ENCODE data around the gene KRT28. TPM values are rescaled to one million over a fixed set of nuclear protein-coding genes. Genes with fewer than 3 reads are reported as not detected.

KRT28 gene
- total and polyA plus RNA-seq, 4 donors = not detected

- 79 to 80% methylated on average over 27 of the region's 27 CpGs for WGBS, 2 donors
- no peak for DNase-seq
- Histone ChIP-seq H3K27ac (ENCODE audit: low read depth in 1 of 2, low read length in 1 of 2) (no peak overlapping the region), H3K9ac (ENCODE audit: insufficient read depth in 1 of 2, low read length in 2 of 2) (no peak overlapping the region), H3K4me3 (no peak overlapping the region), H3K9me3 (ENCODE audit: control insufficient read depth in 4 of 4, insufficient read depth in 3 of 4, low read length in 3 of 4) (no peaks in the 10 kb centered on the region), H3K27me3 (ENCODE audit: control insufficient read depth in 3 of 3, insufficient read depth in 3 of 3, low read length in 2 of 3) (peaks cover 0 to 24% (median 18%) of the 10 kb centered on the region in 3 donors), H3K4me1 (ENCODE audit: control insufficient read depth in 5 of 5, insufficient read depth in 5 of 5, low read length in 5 of 5) (peaks cover 0 to 4% (median 0%) of the 10 kb centered on the region in 5 donors), H3K36me3 (ENCODE audit: control insufficient read depth in 4 of 4, insufficient read depth in 4 of 4, low read length in 4 of 4) (no peaks in the 10 kb centered on the region)
- ATAC-seq (ENCODE audit: insufficient read depth, low FRiP score) = no peak
- TF ChIP-seq CTCF (IDR thresholded peaks at IDR 0.05; ENCODE audit: control extremely low read depth, extremely low read depth) = no peak
Observed at GRCh38 chr17:40796846-40797245, 2.9 kb downstream of the KRT28 start.

DNA sequence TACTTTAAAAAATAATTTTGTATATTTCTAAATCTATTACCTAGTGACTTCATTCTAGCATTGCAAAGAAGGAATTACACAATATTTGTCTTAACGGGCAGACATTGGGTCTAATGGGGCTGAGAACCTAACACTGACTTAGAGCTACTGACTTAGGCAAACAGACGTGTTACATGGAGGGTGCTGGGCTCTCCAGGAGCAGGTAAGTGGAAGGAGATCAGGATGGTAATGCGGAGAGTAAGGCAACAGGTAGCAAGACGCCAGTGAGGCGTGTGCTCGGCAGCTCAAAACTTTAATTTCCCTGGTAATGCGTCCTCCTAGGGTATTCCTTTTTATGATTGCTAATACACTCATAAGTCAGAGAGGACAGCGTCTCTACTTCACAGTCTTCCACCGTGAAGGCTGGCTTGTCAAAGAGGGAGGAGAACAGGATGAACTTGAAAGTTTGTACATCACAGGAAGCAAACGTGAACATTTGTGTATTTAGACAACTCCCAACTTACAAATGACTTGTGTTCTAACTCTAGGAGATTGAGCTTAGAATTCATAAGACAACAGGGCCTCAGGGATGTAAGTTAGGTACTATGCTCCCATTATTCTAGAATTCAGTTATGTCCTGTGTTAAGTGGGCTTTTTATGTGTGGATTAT lies 4.6 kb downstream of the KRT28 start:
- H3K27me3 ChIP-seq (ENCODE audit: control insufficient read depth in 3 of 3, insufficient read depth in 3 of 3, low read length in 2 of 3) = peaks cover 0 to 9% (median 7%) of the 10 kb centered on the region in 3 donors
- no peaks in the 10 kb centered on the region for H3K36me3 ChIP-seq (ENCODE audit: control insufficient read depth in 4 of 4, insufficient read depth in 4 of 4, low read length in 4 of 4)
- no peak overlapping the region for H3K4me3 ChIP-seq
- no peak overlapping the region for H3K27ac ChIP-seq (ENCODE audit: low read depth in 1 of 2, low read length in 1 of 2)
- TF ChIP-seq CTCF (IDR thresholded peaks at IDR 0.05; ENCODE audit: control extremely low read depth, extremely low read depth) = no peak
- 60 to 72% methylated on average over 10 of the region's 10 CpGs for WGBS, 2 donors
- H3K4me1 ChIP-seq (ENCODE audit: control insufficient read depth in 5 of 5, insufficient read depth in 5 of 5, low read length in 5 of 5) = peaks cover 0 to 19% (median 0%) of the 10 kb centered on the region in 5 donors
- ATAC-seq (ENCODE audit: insufficient read depth, low FRiP score) = no peak
- no peaks in the 10 kb centered on the region for H3K9me3 ChIP-seq (ENCODE audit: control insufficient read depth in 4 of 4, insufficient read depth in 3 of 4, low read length in 3 of 4)
- no peak overlapping the region for H3K9ac ChIP-seq (ENCODE audit: insufficient read depth in 1 of 2, low read length in 2 of 2)
- DNase-seq = no peak

DNA sequence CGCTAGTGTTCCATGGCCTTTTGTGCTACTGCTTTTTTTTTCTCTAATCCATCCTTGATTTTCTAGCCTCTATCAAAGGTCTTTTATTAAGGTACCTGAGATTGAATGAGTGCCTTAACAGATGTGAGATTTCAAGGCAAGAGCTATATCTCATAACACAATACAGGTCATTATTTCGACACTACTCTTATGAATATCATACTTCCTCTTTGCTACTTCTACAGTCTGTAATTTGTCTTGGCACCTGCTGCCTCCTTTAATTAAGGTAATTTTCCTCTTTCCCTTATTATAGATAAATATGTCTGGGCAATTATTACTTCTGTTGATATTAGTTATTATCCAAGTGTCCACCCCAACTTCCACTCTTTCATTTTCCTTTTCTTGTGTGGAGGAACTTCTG lies 5.3 kb downstream of the KRT28 start:
- Histone ChIP-seq H3K36me3 (ENCODE audit: control insufficient read depth in 4 of 4, insufficient read depth in 4 of 4, low read length in 4 of 4) (no peaks in the 10 kb centered on the region), H3K27me3 (ENCODE audit: control insufficient read depth in 3 of 3, insufficient read depth in 3 of 3, low read length in 2 of 3) (peaks cover 0 to 7% (median under 1%) of the 10 kb centered on the region in 3 donors), H3K4me1 (ENCODE audit: control insufficient read depth in 5 of 5, insufficient read depth in 5 of 5, low read length in 5 of 5) (peaks cover 0 to 19% (median 0%) of the 10 kb centered on the region in 5 donors), H3K27ac (ENCODE audit: low read depth in 1 of 2, low read length in 1 of 2) (no peak overlapping the region), H3K4me3 (no peak overlapping the region), H3K9ac (ENCODE audit: insufficient read depth in 1 of 2, low read length in 2 of 2) (no peak overlapping the region), H3K9me3 (ENCODE audit: control insufficient read depth in 4 of 4, insufficient read depth in 3 of 4, low read length in 3 of 4) (no peaks in the 10 kb centered on the region)
- ATAC-seq (ENCODE audit: insufficient read depth, low FRiP score) (no peak), DNase-seq (no peak)
- 74 to 78% methylated on average over 2 of the region's 2 CpGs for WGBS, 2 donors
- no peak for TF ChIP-seq CTCF (IDR thresholded peaks at IDR 0.05; ENCODE audit: control extremely low read depth, extremely low read depth)

Measured in lung (tissue), 12 donors.